Keratinocyte (primary cell): ENCODE results near the gene FBXL17. TPM values are rescaled to one million over a fixed set of nuclear protein-coding genes. Genes with fewer than 3 reads are reported as not detected.

ENCODE experiments used
- DNase-seq: peaks from one replicate; pipeline ENCODE4 v3.0.0-alpha.2; 2011; ENCODE audit warnings: low read depth, missing footprints, low spot score
- FAIRE-seq: peaks from 2 replicates; lab custom pipeline; 2011; peaks lifted over from hg19 to GRCh38; lab: Jason Lieb, UNC
- H2AFZ ChIP-seq: 2 replicates; pipeline ENCODE4 v1.6.0; 2012; ENCODE audit warnings: low read length, control low read depth, inconsistent platforms; ENCODE audit not compliant: control insufficient read depth
- H3K27ac ChIP-seq: 2 replicates; pipeline ENCODE4 v1.5.1; 2011; ENCODE audit warnings: low read length; ENCODE audit not compliant: control insufficient read depth, insufficient read depth
- H3K27me3 ChIP-seq: 3 replicates; pipeline ENCODE4 v1.6.0; 2011; ENCODE audit warnings: low read length; ENCODE audit not compliant: control insufficient read depth, insufficient read depth; ENCODE audit errors: extremely low read depth
- H3K36me3 ChIP-seq, 2 experiments: 2 replicates in 1 of 2; 3 replicates in 1 of 2; pipeline ENCODE4 v1.5.1; 2011; ENCODE audit warnings: low read length in 2 of 2, mild to moderate bottlenecking in 1 of 2; ENCODE audit not compliant: control insufficient read depth in 2 of 2, insufficient read depth in 2 of 2; ENCODE audit errors: extremely low read depth in 1 of 2
- H3K4me1 ChIP-seq: 3 replicates; pipeline ENCODE4 v1.5.1; 2011; ENCODE audit warnings: low read length; ENCODE audit not compliant: control insufficient read depth, insufficient read depth; ENCODE audit errors: extremely low read depth
- H3K4me2 ChIP-seq: 3 replicates; pipeline ENCODE4 v1.6.0; 2011; ENCODE audit warnings: low read depth, low read length; ENCODE audit not compliant: control insufficient read depth, insufficient read depth; ENCODE audit errors: extremely low read depth
- H3K4me3 ChIP-seq, 3 experiments: fragments of 200-600 bp in 1 of 3; sonication (generic) in 1 of 3; 2 replicates in 2 of 3; 3 replicates in 1 of 3; pipeline ENCODE4 v1.5.1; 2011 to 2016; ENCODE audit warnings: low read length in 3 of 3, mild to moderate bottlenecking in 3 of 3, control low read depth in 2 of 3, inconsistent platforms in 1 of 3, low read depth in 1 of 3, mixed read lengths in 1 of 3, mixed run types in 1 of 3, moderate library complexity in 1 of 3; ENCODE audit not compliant: control insufficient read depth in 2 of 3, insufficient read depth in 2 of 3; ENCODE audit errors: extremely low read depth in 1 of 3
- H3K79me2 ChIP-seq: 2 replicates; pipeline ENCODE4 v1.6.0; 2012; ENCODE audit warnings: low read length; ENCODE audit not compliant: control insufficient read depth, insufficient read depth
- H3K9ac ChIP-seq: 3 replicates; pipeline ENCODE4 v1.6.0; 2011; ENCODE audit warnings: low read length; ENCODE audit not compliant: control insufficient read depth, insufficient read depth; ENCODE audit errors: extremely low read depth
- H3K9me1 ChIP-seq: 3 replicates; pipeline ENCODE4 v1.6.0; 2011; ENCODE audit warnings: low read length; ENCODE audit not compliant: control insufficient read depth, insufficient read depth; ENCODE audit errors: extremely low read depth
- H3K9me3 ChIP-seq: 2 replicates; pipeline ENCODE4 v1.5.1; 2012; ENCODE audit warnings: low read depth, low read length; ENCODE audit not compliant: control insufficient read depth
- H4K20me1 ChIP-seq: 3 replicates; pipeline ENCODE4 v1.6.0; 2011; ENCODE audit warnings: low read length; ENCODE audit not compliant: control insufficient read depth, insufficient read depth; ENCODE audit errors: extremely low read depth
- CTCF ChIP-seq, 3 experiments: IDR thresholded peaks in 1 of 3; conservative IDR thresholded peaks in 1 of 3; optimal IDR thresholded peaks in 1 of 3; 2 replicates in 2 of 3; 3 replicates in 1 of 3; pipeline versions ENCODE3 to v1.5.1; 2011; ENCODE audit warnings: low read length in 3 of 3, mild to moderate bottlenecking in 3 of 3, moderate library complexity in 2 of 3, control low read depth in 1 of 3, inconsistent platforms in 1 of 3; ENCODE audit not compliant: insufficient read depth in 2 of 3; ENCODE audit errors: extremely low read depth in 1 of 3
- EZH2 ChIP-seq: IDR thresholded peaks from one replicate; pipeline ENCODE4 v1.6.1; 2012; ENCODE audit warnings: inconsistent platforms, mild to moderate bottlenecking, low read length, moderate library complexity
- dilution Hi-C: fragments of 300-500 bp; cut with MboI; formaldehyde crosslinking; loops from one replicate; pipeline ENCODE4 v1.7.0; 2020; ENCODE audit warnings: low sequenced_read_pairs; ENCODE audit not compliant: extremely low pct_ligation_motif_present
- polyA plus RNA-seq, 5 experiments: library from polyadenylated mRNA; depleted of rRNA in 3 of 5; stranded (reverse) in 3 of 5; stranded (forward) in 1 of 5; unstranded in 1 of 5; fragments of >200 nt; gene quantifications; 1 replicate in 1 of 5; 2 replicates in 3 of 5; 3 replicates in 1 of 5; pipeline versions ENCODE4 v1.2.1 to v1.2.3, GENCODE V29; 2011 to 2012; ENCODE audit warnings: missing spikeins in 2 of 5, low read depth in 1 of 5, low replicate concordance in 1 of 5

The FBXL17 gene
- polyA plus RNA-seq, 1 donor (not counting 4 experiments of a cell fraction or from before 2014, with no cell fraction given) = 5.7 TPM

- Histone ChIP-seq H3K4me3 (no peak overlapping the region), H3K27me3 (no peaks in the 10 kb centered on the region), H3K9me1 (no peaks in the 10 kb centered on the region), H3K9me3 (no peaks in the 10 kb centered on the region), H2AFZ (no peak overlapping the region), H3K36me3 (no peaks in the 10 kb centered on the region), H3K79me2 (no peaks in the 10 kb centered on the region), H3K4me2 (no peak overlapping the region), H3K4me1 (no peaks in the 10 kb centered on the region), H4K20me1 (no peaks in the 10 kb centered on the region), H3K9ac (no peak overlapping the region), H3K27ac (no peak overlapping the region)
- FAIRE-seq (no peak), DNase-seq (no peak)
- dilution Hi-C loops = no loop called here
- no peak for TF ChIP-seq EZH2
- no peak for TF ChIP-seq CTCF (optimal IDR thresholded peaks at IDR 0.05 in 1 of 3, IDR thresholded peaks at IDR 0.05 in 1 of 3, conservative IDR thresholded peaks at IDR 0.05 in 1 of 3; ENCODE audit: extremely low read depth in 1 of 3, insufficient read depth in 2 of 3, low read length in 3 of 3)
Observed at GRCh38 chr5:108206707-108207106, 175.2 kb downstream of the FBXL17 start.

- H3K9me1 ChIP-seq = no peaks in the 10 kb centered on the region
- H4K20me1 ChIP-seq = no peaks in the 10 kb centered on the region
- H3K27ac ChIP-seq = no peak overlapping the region
- dilution Hi-C loops = no loop called here
- FAIRE-seq (no peak), DNase-seq (no peak)
- H3K36me3 ChIP-seq = no peaks in the 10 kb centered on the region
- TF ChIP-seq EZH2 = no peak
- no peak for TF ChIP-seq CTCF (optimal IDR thresholded peaks at IDR 0.05 in 1 of 3, IDR thresholded peaks at IDR 0.05 in 1 of 3, conservative IDR thresholded peaks at IDR 0.05 in 1 of 3; ENCODE audit: extremely low read depth in 1 of 3, insufficient read depth in 2 of 3, low read length in 3 of 3)
- no peak overlapping the region for H2AFZ ChIP-seq
- H3K27me3 ChIP-seq = no peaks in the 10 kb centered on the region
- H3K9ac ChIP-seq = no peak overlapping the region
- no peaks in the 10 kb centered on the region for H3K4me1 ChIP-seq
- no peak overlapping the region for H3K4me2 ChIP-seq
- H3K9me3 ChIP-seq = no peaks in the 10 kb centered on the region
- H3K4me3 ChIP-seq = no peak overlapping the region
- no peaks in the 10 kb centered on the region for H3K79me2 ChIP-seq
Observed at GRCh38 chr5:108201721-108202120, 180.2 kb downstream of the FBXL17 start.
